Measurements from ENCODE around the gene CALML3.

DNA sequence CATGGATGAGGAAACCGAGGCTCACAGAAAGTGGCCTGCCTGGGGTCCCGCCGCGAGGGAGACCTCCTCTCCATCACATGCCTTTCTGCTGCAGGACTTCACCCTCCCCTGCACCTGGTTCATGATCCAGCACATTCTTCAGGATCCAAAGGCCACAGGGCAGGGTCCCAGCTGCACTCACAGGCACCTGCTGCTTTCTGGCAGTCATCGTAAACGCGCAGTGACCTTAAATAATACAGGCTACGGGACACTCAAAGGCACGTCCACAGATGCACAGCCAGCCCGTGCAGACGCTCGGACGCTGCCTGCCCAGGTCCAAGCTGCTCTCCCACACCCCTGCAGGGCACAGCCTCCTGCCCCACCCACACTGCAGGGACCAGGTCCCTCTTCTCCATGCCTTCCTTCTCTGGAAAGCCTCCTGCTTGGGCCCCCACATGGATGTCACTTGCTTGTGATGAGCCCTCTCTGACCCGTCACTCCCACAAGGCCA, 49.9 kb downstream of the CALML3 start:
- TF ChIP-seq, protein P1, sequence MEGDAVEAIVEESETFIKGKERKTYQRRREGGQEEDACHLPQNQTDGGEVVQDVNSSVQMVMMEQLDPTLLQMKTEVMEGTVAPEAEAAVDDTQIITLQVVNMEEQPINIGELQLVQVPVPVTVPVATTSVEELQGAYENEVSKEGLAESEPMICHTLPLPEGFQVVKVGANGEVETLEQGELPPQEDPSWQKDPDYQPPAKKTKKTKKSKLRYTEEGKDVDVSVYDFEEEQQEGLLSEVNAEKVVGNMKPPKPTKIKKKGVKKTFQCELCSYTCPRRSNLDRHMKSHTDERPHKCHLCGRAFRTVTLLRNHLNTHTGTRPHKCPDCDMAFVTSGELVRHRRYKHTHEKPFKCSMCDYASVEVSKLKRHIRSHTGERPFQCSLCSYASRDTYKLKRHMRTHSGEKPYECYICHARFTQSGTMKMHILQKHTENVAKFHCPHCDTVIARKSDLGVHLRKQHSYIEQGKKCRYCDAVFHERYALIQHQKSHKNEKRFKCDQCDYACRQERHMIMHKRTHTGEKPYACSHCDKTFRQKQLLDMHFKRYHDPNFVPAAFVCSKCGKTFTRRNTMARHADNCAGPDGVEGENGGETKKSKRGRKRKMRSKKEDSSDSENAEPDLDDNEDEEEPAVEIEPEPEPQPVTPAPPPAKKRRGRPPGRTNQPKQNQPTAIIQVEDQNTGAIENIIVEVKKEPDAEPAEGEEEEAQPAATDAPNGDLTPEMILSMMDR (conservative IDR thresholded peaks at IDR 0.05), result no peak
- TF ChIP-seq ZFX (IDR thresholded peaks at IDR 0.05), result no peak
